HFFc6 (cell line): ENCODE results near the gene GPATCH2. TPM values are rescaled to one million over a fixed set of nuclear protein-coding genes. Genes with fewer than 3 reads are reported as not detected.

Experiments
- DNase-seq: peaks from one replicate; pipeline ENCODE4 v3.0.0-alpha.2; 2018
- H3K27ac Mint-ChIP-seq: 2 replicates; pipeline ENCODE4 v1.8.0; 2020; ENCODE audit warnings: mild to moderate bottlenecking, mixed read lengths
- H3K27me3 Mint-ChIP-seq: 2 replicates; pipeline ENCODE4 v1.8.0; 2021; ENCODE audit warnings: mild to moderate bottlenecking, moderate library complexity, mixed read lengths; ENCODE audit not compliant: insufficient read depth
- H3K36me3 Mint-ChIP-seq: 2 replicates; pipeline ENCODE4 v1.8.0; 2021; ENCODE audit warnings: low read depth, mixed read lengths
- H3K4me1 Mint-ChIP-seq: 2 replicates; pipeline ENCODE4 v1.8.0; 2020; ENCODE audit warnings: low read depth, mixed read lengths
- H3K4me3 Mint-ChIP-seq: 2 replicates; pipeline ENCODE4 v1.8.0; 2020; ENCODE audit warnings: mild to moderate bottlenecking, moderate library complexity, mixed read lengths
- H3K9me3 Mint-ChIP-seq: 2 replicates; pipeline ENCODE4 v1.8.0; 2020; ENCODE audit warnings: mild to moderate bottlenecking, mixed read lengths
- CTCF ChIP-seq: fragments of 200-600 bp; sonication (generic); IDR thresholded peaks from 2 replicates; pipeline ENCODE4 v1.5.0; 2021; ENCODE audit warnings: antibody characterized with exemption, mild to moderate bottlenecking
- total RNA-seq, 6 experiments: library from RNA; stranded (reverse); fragmentation: NEBNext Ultra II Directional; extraction: Animal tissue kit (Norgen Biotek cat#: 25700); gene quantifications; 2 replicates in 1 of 6; 3 replicates in 5 of 6; pipeline ENCODE4 v1.2.3, GENCODE V29; 2021

Gene GPATCH2
- total RNA-seq, 6 experiments from 2014 or later, result 8.1 to 11.5 (median 9.8) TPM

GRCh38 chr1:217564207-217564606 is 66.7 kb downstream of the GPATCH2 start:
- no peak for DNase-seq
- Mint-ChIP-seq H3K4me1 (peaks cover 31% of the 10 kb centered on the region), H3K4me3 (no peak overlapping the region), H3K27me3 (no peaks in the 10 kb centered on the region), H3K27ac (no peak overlapping the region), H3K36me3 (peaks cover 10% of the 10 kb centered on the region), H3K9me3 (no peaks in the 10 kb centered on the region)
- no peak for TF ChIP-seq CTCF

DNA sequence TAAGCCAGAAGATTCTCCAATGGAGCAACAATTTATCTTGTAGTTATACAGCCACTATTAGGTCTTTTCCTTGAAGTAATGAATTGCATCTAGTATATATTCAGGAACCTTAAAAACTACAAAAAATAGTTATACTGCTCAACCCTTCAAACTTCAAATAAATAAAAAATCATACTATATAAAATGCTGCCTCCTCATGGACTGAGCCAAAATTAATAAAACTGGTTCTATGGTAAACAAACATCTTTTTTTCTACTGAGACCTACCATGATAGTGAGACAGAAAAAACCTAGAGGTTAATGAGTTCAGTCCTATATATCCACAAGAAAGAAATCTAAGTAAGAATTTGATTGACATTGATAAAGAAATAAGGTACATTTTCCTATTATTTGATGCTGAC is 67.7 kb downstream of the GPATCH2 start:
- Mint-ChIP-seq H3K4me1 (peaks cover 31% of the 10 kb centered on the region), H3K27ac (peak overlapping the region; percentile 84), H3K36me3 (peaks cover 21% of the 10 kb centered on the region), H3K9me3 (no peaks in the 10 kb centered on the region), H3K27me3 (no peaks in the 10 kb centered on the region), H3K4me3 (peak overlapping the region; percentile 73)
- peak; percentile 37 for TF ChIP-seq CTCF
- DNase-seq, result no peak

DNA sequence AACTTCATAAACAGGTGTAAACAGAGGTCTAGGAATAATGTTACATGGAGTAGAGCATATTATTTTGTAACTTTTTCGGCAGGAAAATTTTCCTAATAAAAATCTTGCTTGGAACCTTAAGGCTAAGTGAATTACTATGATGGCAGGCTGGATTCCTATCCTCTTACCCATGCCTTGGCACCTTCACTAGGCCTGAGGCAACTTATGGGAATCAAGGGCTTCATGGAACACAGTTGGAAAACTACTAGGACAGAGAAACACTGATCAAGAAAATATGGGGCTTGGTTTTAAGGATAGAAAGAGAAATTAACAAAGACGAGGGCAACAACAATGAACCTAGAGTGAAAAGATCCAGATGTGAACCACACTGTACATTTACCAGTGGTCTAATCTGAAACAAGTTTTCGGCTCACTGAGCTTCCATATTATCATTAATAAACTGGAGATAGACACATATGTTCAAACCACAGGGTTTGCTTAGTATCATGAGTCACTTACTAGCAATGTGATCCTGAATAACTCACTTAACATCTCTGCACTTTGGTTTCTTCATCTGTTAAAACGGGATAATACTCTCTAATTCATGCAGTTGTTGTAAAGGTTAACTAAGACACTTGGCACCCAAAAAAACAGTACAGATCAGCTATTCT is 68.5 kb downstream of the GPATCH2 start:
- H3K36me3 Mint-ChIP-seq, result peaks cover 26% of the 10 kb centered on the region
- H3K4me1 Mint-ChIP-seq, result peaks cover 31% of the 10 kb centered on the region
- H3K4me3 Mint-ChIP-seq, result peak overlapping the region; percentile 73
- peak; percentile 80 for DNase-seq
- TF ChIP-seq CTCF, result no peak
- H3K27me3 Mint-ChIP-seq, result no peaks in the 10 kb centered on the region
- no peaks in the 10 kb centered on the region for H3K9me3 Mint-ChIP-seq
- peak overlapping the region; percentile 84 for H3K27ac Mint-ChIP-seq

DNA sequence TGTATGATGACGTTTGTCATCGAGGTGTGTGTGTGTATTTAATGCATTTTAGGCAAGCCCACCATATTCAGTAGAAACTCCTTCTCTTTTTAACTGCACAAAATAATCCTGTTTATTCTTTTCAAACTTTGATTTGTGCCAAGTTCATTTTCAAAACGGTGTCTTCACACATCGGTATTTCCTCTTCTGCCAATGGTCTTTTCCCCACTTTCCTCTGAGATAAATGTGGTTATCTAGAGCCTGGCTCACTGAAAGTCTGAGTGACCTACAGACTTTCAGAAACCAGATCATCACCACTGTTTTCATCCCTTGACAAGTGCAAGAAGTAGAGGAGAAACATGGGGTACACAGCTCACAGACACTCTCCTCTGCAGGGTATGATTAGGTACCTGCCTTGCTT is 69.4 kb downstream of the GPATCH2 start:
- no peaks in the 10 kb centered on the region for H3K27me3 Mint-ChIP-seq
- peaks cover 27% of the 10 kb centered on the region for H3K36me3 Mint-ChIP-seq

GRCh38 chr1:217554849-217555248 is 76.0 kb downstream of the GPATCH2 start:
- TF ChIP-seq CTCF, result no peak
- H3K4me3 Mint-ChIP-seq, result no peak overlapping the region
- H3K9me3 Mint-ChIP-seq, result no peaks in the 10 kb centered on the region
- H3K36me3 Mint-ChIP-seq, result peaks cover 21% of the 10 kb centered on the region
- H3K27me3 Mint-ChIP-seq, result no peaks in the 10 kb centered on the region
- H3K4me1 Mint-ChIP-seq, result no peaks in the 10 kb centered on the region
- no peak overlapping the region for H3K27ac Mint-ChIP-seq
- DNase-seq, result no peak

More for the DNA sequence above, 69.4 kb downstream of the GPATCH2 start:
- no peak for TF ChIP-seq CTCF
- Mint-ChIP-seq H3K4me3 (peak overlapping the region; percentile 73), H3K27ac (peak overlapping the region; percentile 84; the same call in 1 of the 2 replicates), H3K9me3 (no peaks in the 10 kb centered on the region), H3K4me1 (peaks cover 31% of the 10 kb centered on the region)
- DNase-seq, result no peak
